Stimulated activated CD4-positive, alpha-beta T cell treated with anti-CD3 and anti-CD28 coated beads, Interleukin-1b, Interleukin-23, amount 100 ng/mL, for 48 hours (primary cell): ENCODE measurements around the gene ZNF521.

ENCODE experiments used
- DNase-seq: peaks from one replicate; pipeline ENCODE4 v3.0.0-alpha.2; 2020

The ZNF521 gene

GRCh38 chr18:25351777-25352628 is at the start of gene ZNF521:
ZNF521 (minus strand) TSS chr18:25352166; CDS start chr18:25350946, 1,220 bp downstream.
- DNase-seq: peak; percentile 26

- DNase-seq: no peak
These were observed 47.6 kb upstream of the ZNF521 start for GRCh38 chr18:25399554-25399953.

DNA sequence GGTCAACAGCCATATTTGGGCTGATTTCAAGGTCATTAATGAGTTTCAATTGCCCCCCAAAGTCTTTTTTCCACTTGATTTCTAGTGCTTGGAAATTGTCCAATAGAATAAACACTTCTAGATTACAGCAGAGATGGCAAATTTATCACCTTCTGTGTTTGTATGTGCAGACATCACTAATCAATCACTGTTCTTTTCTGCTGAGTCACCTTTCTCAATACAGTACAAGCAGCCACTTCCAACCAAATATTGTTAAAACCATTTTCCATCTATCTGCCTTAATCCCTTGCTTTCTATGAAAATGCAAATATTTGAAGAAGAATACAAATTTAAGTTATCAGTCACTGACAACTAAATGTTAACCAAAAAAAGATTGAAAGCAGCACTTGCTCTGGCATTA is 40.2 kb upstream of the ZNF521 start:
- no peak for DNase-seq

- no peak for DNase-seq
These were observed 21.6 kb upstream of the ZNF521 start for GRCh38 chr18:25373432-25374179.

DNA sequence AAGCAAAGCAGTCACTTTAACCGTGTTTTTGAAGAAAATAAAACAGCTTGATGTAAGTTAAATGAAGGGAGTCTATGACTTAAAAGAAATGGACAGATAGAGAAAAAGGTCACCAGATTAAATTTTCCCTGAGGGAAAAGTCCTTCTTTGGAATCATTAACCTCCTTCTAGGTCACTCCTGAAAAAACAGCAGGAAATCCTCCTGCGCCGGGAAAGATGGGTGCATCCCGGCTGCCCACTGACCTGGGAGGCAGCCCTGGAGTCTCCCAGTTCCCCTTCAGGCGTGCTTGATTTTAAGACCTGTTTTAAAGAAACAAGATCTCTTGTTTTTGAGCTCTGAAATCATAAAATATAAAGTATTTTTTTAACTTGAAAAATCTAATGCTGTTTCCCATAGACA is 18.4 kb upstream of the ZNF521 start:
- DNase-seq: no peak

DNA sequence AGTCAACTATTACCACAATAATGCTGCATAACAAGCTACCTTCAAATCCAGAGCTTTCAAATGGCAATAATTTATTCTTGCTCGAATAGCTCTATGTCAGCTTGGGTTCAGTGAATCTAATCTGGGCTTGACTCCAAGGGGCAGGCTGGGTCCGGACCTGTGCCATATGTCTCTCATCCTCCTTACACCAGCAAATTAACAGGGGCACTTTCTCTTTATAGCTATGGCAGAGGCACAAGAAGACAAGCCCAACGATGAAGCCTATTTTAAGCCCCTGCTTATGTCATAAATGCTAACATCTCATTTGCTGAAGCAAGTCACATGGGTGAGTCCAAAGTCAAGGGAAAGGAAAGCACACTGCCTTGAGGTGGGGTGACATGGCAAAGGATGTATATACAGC is 13.3 kb upstream of the ZNF521 start:
- DNase-seq: no peak

DNA sequence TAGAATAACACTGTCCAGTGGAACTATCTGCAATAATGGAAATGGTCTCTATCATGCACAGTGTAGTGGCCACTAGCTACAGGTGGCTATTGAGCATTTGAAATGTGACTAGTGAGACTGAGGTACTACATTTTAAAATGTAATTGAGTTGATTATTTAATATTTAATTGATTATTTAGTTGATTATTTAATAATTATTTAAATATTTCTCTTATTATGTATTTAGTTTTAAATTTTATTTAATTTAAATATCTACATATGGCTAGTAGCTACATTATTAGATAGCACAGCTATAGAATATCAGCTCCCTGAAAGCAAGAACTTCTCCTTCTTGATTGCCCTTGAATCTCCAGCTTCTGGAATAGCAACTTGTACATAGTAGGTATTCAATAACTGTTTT is 12.8 kb upstream of the ZNF521 start:
- no peak for DNase-seq

DNA sequence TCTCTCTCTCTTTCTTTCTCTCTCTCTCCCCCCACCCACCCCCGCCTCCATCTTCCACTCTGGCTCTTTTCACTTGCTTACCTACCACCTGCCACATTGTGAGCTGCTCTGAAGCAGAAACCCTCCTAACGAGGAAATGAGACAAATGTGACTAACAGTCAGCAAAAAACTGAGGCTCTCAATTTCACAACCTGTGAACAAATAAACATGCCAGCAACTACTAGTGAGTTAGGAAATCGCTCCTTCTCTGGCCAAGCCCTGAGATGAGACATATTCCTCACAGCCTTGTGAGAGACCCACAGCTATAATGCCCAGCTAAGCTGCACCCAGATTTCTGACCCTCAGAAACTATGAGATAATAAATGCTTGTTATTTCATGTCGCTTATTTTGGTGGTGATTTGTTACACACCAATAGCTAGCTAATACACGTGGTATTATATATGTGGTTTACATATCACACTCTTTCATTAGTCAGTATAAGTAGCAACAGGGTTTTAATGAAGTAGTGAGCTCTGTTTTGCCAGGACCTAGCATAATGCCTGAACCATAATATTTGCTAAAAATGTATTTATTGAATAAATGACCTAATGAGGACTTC is 8.4 kb upstream of the ZNF521 start:
- DNase-seq: no peak

DNA sequence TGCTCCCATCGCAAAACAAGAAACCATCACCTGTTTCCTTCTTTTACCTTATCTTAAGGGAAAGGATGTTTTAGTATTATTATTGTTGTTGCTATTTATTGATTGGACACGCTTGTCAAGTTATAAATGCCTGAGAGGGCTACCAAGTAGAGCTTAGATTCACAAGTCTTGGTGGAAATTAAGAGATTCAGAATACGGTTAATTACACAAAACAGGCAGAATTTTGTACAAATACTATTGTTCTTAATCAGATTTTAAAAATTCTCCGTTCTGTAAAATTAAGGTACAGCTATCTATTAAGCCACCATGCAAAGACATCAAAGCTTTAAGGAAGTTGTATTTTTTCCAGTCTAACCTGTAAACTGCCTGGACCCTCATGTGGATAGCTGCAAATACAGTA is 1.1 kb upstream of the ZNF521 start:
- DNase-seq: no peak

DNA sequence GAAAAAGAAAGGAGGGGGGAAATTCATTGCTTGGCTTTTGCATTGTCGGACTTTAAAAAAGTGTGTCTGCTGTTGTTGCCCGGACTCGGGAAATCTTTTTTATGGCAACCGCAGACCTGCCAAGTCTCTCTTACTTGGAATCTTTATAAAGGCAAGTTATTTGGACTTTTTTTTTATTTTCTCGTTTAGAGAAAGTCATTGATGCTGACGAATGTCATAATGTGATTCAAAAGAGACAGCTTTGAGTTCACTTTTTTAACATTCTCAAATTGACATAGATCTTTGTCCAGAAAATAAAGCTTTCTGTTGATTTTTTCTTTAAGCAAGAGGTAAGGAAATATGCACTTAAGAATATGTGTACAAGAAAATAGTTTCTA is 651 bp upstream of the ZNF521 start:
- no peak for DNase-seq

GRCh38 chr18:25351280-25351775 is 638 bp downstream of the ZNF521 start:
- no peak for DNase-seq

DNA sequence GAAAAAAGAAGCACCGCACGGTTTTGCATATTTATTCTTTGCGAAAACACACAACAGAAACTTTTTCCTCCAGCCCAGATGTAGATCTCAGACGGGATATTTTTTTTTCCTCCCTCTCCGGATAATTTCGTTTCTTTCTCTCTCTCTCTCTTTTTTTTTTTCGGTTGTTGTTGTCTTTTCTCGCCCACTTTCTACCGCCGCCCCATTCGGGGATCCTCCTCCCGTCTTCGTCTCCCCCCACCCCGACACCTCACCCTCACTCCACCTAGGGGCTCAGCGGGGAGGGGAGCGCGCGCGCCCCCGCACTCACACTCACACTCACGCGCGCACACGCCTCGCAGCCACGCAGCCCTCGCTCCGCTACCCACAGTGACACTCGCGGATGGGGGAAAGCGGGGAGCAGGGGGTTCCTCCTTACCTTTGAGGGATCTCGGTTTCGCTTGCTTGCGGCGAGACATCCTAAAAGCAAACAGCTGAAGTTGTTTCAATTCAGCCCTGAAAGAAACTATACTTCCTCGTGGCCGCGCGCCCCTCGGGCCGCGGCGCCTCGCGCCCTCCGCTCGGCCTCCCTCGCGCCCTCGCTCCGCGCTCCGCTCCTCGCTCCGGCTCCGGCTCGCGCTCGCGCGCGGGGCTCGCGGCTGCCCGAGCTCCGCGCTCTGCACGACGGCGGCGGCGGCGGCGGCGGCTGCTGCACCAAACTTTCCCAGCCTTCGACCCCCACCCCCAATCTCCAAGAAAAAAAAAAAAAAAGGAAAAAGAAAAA is 1.3 kb downstream of the ZNF521 start:
- no peak for DNase-seq

DNA sequence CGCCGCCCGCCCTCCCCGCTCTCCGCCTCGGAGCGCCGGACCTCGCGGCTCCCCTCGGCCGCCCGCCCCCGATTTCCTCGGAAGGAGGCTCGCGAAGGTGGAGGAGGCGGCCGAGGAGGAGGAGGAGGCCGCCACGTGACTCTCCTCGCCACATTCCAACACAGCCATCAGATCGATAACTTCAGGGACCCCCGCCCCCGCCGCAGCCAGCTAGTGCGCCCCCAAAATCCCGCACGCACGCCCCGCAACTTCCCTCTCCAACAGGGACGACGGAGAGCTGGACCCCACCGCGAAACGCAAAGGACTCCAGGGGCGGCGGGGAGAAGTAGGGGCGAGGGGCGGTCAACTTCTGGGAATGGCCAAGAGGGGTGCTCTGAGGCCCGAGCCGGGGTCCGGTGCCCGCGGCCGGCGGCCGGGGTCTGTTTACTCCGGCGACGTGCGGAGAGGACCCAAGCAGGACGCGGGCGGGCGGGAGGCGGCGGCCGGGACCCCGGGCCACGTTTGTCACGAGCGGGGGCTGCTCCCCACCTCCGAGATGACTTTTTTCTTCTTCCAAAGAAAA is 2.0 kb downstream of the ZNF521 start:
- DNase-seq: no peak

GRCh38 chr18:25349131-25349925 is 2.6 kb downstream of the ZNF521 start:
- no peak for DNase-seq

GRCh38 chr18:25348386-25349130 is 3.4 kb downstream of the ZNF521 start:
- DNase-seq: no peak

DNA sequence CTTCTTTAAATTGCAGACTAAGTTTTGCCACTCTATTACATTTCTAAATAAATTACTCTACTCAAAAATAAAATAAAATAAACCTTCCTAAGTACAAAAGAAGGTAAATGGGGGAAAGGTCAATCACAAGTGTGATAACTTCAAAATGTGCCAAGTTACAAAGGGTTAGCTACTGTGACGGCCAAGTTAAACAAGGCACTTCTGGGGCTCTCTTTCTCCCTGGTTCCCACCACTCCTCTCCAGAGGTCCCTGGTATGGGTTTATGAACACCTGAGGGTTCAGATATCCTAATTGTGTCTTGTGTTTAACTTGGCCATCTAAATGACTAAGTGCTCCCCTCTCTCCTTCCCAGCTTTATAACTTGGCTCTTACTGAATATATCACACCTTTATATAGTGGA is 5.4 kb downstream of the ZNF521 start:
- DNase-seq: no peak

DNA sequence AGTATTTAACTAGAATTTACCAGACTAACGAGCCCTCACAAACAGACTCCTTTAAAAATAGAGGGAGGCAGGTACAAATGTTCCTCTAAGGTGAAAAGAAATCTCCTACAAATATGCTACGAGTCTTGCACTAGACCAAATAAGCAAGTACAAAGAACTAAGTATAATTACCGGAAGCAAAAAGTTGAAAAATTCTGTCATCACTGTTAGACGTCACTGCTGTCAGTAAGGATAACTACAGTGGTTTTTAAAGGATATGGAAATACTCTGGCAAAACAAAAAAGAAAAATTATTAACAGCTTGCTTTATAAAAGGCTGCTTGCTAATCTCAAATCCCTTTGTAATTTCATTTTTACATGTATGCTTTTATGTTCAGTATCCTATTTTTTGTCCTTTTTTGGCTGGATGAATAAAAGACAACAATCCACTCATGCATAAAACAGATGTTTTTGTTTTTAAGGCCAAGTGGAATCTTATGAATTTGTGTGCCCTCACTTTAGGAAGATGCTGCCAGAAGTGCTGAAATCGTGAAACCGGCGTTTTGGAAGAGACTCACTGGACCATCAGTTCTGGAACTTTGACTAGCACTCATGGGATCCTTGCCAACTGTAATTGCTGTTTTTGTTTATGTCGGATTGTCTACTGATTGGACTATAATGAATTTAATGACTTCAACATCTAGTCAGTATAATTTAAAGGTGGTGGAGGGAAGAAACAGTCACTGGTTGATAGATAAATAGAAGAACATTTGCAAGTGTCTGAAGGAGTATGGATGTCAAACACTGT is 6.7 kb downstream of the ZNF521 start:
- DNase-seq: no peak

DNA sequence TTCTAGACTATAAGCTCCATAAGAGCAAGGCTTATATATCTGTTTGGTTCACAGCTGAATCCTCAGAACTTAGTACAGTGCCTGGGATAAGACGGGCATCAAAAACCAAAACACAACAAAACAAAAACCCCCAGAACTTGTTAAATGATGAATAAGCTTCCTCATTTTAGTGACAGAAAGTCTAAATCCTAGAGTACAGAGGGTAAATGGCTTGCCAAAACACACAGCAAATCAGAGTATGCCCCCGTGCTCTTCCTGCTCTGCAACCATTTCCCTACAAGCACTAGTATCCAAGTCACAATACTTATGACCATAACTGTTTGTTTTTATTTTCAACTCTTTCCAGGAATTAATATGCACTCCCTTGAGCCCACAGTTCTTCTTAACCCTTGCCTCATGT is 10.1 kb downstream of the ZNF521 start:
- no peak for DNase-seq

DNA sequence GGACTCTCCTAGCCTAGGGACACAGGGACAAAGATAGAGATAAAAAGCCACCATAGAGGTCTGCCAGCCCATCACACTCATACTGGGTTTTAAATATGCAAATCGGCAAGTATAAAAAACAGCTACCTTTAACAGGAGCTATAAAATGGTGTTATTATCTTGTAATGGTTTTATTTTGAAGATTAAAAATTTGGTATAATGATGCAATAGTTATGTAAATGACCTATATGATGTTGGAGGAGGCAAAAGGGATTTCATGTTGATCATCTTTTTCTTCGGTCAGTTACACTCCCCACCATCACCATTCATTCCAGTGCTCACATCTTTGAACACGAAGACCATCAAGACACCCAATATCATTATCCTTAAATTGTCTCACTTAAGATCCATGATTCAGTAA is 11.2 kb downstream of the ZNF521 start:
- DNase-seq: no peak

DNA sequence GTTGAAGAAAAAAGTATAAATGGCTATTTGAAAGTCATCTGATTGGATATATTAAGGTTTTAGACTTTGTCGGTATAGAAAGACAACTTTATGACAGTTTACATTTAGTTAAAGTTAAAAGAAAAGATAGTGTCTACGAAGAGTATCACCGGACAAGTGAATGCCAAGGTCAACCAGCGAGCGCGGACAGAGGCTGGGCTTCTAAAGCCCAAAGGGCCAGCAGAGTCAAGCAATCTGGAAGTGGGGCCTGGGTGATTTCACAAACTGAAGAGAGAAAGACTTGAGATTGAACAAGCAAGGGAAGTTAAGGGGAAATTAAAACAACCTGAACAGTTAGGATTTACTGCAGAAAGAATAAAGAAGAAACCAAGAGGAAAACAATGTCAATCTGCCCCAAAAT is 16.3 kb downstream of the ZNF521 start:
- no peak for DNase-seq
